Measurements from ENCODE around the gene TNS3.

The TNS3 gene

DNA sequence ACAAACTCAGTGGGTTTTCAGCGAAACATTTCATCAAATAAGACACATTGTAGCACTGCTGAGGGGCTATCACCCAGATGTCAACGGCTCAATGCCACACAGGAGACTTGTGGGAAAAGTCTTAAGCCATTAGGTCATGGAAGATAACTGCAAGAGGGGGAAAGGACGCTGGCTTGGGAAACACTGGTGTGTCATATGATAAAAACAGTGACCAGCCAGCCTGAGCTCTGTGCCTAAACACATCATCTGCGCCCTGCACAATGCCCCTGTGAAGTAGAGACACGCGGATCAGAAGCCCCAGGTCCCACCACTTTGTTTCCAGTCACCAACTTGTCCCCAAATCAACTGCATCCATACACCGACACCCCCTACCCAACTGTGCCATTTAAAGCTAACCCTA lies 116.7 kb downstream of the TNS3 start:
- no peak for DNase-seq

- DNase-seq, result no peak
Observed at GRCh38 chr7:47464266-47464665, 117.6 kb downstream of the TNS3 start.

- DNase-seq, result no peak
Observed at GRCh38 chr7:47461746-47462145, 120.2 kb downstream of the TNS3 start.

- peak; percentile 77 for DNase-seq
Observed at GRCh38 chr7:47461161-47461560, 120.8 kb downstream of the TNS3 start.

GRCh38 chr7:47460251-47460989 lies 121.5 kb downstream of the TNS3 start:
- no peak for DNase-seq

DNA sequence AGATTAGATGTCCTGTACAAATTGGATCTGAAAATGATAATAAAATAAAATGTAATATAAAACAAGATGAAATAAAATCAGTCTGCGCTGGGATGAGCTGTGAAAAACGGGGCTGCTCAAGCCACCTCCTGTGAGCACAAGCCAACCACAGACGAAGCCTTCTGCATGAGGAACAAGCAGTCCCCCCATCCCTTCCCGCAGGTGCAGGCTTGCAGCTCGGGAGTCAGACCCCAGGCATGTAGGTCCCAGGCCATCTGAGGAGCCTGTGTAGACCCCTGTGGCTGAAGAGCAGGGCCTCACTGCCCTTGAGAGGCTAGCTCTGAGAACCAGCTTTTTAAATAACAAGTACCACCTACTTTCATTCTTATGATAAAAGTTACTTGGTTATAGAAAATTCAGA lies 123.4 kb downstream of the TNS3 start:
- no peak for DNase-seq

DNA sequence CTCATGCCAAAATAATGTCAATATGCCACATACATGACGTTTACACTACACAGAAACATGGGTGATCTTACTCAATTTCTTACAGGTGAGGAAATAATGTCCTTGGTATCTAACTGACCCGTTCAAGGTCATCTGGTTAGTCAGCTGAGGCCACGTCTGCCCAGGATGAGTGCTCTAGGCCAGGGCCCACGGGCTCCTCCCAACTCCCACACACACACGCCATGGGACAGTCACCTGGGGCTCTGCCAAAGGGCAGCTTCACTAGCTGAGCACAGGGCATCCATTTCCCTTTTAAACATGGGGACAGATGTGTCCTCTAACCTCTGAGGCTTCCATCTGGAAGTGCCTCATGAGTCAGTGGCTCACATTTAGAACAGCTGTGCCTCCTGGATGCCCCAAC lies 123.9 kb downstream of the TNS3 start:
- no peak for DNase-seq

DNA sequence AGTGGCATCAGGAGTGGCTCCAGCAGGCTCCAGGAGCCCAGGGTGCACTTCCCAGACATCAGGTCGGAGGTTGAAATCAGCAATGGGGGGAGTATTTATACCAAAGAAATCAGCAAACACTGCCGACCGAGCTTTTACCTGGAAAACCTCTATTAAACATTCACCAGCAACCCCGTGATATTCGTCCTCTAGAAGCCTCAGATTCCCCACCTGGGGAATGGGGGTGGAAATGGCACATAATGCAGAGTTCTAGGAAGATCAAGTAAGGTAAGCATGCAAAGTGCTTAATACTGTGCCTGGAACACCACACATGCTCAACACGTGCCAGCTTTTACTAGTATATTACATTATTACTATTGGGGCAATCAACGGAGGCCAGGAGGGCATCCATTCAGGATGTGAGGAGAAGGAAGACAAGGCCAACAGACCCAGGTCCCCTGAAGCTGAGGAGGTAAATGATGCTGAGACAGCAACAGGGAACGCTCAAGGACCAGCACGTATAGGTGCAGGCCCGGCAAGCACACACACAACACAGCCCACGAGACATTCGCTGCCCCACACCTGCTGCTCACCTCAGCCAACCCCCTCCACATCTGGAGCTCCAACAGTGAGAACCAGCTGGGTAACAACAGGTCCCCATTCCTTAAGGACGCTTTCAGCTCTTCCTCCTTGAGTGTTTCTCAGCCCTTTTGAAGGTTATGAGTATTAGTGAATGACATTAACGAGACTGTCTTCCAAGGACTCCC lies 125.5 kb downstream of the TNS3 start:
- no peak for DNase-seq

DNA sequence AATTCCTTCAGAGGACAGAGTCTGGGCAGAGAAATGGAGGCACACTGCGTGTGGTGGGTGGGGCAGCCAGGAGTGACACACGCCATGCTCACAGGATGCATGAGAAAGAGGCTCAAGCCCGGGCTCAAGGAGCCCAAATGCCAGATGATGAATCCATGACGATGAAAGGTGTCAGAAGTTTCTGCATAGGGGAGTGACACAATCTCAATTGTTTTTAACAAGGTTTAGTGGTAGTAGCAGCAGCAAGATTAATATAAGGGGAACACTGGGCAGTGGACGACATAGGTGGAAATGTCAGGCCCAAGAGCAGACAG lies 126.1 kb downstream of the TNS3 start:
- no peak for DNase-seq

GRCh38 chr7:47454974-47455871 lies 126.7 kb downstream of the TNS3 start:
- no peak for DNase-seq

GRCh38 chr7:47454069-47454973 lies 127.6 kb downstream of the TNS3 start:
- DNase-seq, result no peak

DNA sequence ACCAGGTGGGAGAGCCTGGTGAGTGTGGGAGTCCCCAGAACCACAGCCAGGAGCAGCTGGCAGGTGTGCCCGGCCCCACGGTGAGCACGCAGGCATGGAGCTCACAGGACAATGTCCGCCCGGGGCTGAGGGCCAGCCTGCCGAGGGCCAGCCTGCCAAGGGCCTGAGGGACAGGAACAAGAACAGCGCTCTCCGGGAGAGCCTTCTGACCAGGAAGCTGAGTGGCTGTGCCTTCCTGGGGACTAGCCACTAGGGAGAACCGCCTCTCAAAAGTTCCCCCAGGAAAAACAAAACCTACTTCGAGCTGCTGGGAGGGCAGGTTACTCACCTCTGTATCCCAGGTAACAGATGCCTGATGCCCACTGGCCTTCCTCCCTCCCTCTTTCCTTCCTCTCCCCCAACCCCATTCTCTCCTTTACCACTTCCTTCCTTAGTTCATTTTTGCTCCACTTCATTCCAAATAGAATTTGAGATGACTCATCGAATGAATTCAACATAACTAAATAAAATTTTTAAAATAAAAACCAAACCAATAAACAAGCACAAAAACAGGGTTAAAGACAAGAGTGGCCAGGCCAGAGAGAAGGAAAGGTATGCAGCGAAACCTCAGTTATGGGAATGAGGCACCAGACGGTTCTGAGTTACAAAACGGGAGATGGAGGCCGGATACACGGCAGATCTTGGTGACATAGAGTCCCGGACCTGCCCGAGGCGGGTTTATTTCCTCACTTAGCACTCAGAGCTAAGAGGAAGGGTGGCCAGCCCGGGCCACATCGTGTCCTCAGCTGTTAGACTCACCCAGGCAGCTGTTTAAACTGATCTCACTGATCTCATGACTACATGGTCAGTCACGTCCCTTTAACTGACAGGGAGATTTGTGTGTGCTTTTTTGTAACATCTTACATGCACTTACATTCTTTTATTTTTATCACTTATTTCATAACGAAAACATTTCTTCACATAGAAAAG lies 128.5 kb downstream of the TNS3 start:
- no peak for DNase-seq

GRCh38 chr7:47452715-47453092 lies 129.2 kb downstream of the TNS3 start:
- no peak for DNase-seq

- DNase-seq, result no peak
Observed at GRCh38 chr7:47452295-47452694, 129.6 kb downstream of the TNS3 start.

DNA sequence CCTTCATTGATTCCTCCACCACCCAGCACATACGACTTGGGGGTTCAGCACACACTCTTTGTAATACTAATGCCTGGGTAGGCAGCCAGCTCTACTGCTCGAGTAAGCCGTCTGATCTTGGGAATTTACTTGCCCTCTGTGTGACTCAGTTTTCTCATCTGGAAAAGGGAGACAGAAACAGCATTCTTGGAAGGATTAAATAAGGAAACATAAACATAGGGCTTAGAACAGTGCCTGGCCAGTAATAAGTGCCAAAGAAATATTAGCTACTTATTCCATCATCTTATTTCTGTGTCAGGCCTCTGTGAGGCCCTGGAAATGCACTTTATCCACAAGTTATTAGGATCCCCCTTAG lies 130.1 kb downstream of the TNS3 start:
- no peak for DNase-seq

GRCh38 chr7:47449810-47450590 lies 131.9 kb downstream of the TNS3 start:
- DNase-seq, result no peak

DNA sequence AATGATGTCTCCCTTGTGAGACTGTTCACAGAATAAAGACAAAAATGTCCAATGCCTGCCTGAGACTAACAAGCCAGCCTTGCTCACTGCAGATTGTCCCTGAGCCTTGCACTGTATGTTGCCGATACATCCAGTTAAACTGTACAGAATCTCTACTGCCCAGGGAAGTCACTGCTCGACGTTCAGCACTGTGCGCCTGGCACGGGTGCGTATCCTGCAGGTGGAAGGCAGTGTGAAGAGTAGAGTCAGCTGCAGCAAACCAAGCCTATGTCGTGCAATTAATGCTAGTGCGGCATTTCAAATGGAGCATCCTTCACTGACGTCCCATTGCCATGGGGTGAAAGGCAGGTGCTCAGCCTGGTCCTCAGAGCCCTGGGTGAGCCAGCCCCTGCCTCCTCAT lies 132.9 kb downstream of the TNS3 start:
- no peak for DNase-seq

DNA sequence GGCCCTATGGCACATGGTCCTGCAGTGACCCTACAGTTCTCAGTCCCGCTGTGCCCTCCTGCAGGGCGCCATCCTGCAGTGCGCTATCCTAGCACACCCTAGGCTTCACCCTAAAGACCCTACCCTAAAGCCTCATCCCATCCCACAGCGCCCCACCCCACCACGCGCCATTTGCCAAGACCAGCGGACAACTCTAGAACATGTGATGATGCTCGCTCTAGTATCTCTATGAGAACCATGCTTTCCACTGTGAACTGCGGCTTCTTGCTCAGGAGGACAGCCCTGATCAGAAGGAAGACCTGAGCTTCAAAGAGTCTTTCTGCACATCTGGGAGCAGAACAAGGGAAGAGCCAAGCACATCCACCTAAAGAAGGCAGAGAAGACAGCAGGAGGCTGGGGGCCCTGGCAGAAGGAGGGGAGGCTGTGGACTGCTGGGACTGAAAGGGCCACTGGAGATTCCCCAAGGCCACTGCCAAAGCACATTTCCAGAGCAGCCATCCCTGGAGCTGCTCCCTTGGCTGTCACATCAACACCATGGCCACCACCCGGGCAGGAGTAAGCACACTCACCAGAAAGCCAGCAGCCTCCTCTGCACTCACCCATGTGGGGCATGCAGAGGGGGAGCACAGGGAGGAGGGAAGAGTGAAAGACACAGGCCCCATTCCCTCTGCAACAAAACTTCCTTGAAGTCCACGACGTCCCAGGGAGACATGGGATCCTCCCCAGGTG lies 134.1 kb downstream of the TNS3 start:
- DNase-seq, result no peak

DNA sequence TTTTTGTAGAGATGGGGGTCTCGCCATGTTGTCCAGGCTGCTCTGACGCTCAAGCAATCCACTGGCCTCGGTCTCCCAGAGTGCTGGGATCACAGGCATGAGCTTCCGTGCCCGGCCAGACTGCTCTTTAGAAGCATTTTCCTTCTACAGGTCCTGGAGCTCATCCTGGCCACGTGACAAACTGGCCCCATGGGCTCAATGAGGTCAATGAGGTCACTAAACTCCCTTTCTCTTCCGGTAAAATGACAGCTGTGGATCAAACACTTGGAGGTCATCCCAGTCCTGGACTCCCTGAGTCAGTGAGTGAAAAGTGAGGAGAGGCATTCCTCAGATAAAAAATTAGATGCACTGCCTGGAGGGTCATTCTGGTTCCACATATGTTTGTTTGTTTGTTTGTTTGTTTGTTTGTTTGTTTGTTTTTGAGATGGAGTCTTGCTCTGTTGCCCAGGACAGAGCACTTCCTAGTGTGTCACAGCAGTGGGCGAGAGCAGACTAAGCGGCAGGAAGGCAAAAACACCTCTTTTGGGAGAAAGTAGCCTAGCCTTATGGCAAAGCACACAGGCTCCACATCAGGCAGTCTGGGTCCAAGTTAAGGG lies 134.9 kb downstream of the TNS3 start:
- no peak for DNase-seq

Data from left hindlimb (tissue), 1 donor.